HL-60 (cell line): ENCODE data around the gene PDE8B.

Experiments
- CTCF ChIP-seq: IDR thresholded peaks from one replicate; pipeline ENCODE4 v1.5.1; 2011; ENCODE audit warnings: low read length, control low read depth, inconsistent platforms; ENCODE audit not compliant: insufficient read depth
- GABPA ChIP-seq: IDR thresholded peaks from 2 replicates; pipeline ENCODE4 v1.6.1; 2012; ENCODE audit warnings: low read depth
- POLR2AphosphoS5 ChIP-seq: IDR thresholded peaks from 2 replicates; pipeline ENCODE4 v1.6.1; 2012; ENCODE audit warnings: low read depth
- REST ChIP-seq: IDR thresholded peaks from 2 replicates; pipeline ENCODE4 v1.6.1; 2012; ENCODE audit warnings: low read depth; ENCODE audit not compliant: insufficient replicate concordance
- SPI1 ChIP-seq: IDR thresholded peaks from 2 replicates; pipeline ENCODE4 v1.6.1; 2012; ENCODE audit warnings: low read depth, mild to moderate bottlenecking, borderline replicate concordance

GRCh38 chr5:77319117-77319804 is 108.8 kb downstream of the PDE8B start:
- TF ChIP-seq CTCF (no peak), GABPA (no peak), POLR2AphosphoS5 (no peak), SPI1 (no peak), REST (no peak)
